IPS DF 6.9 (cell line): ENCODE measurements around the gene BCR.
"Not testable (repeated sequence)": the region's sequence is repeated elsewhere in the genome, so short reads cannot be mapped to it uniquely, and the experiment has no call there.

Source experiments
- DNase-seq: peaks from one replicate; pipeline ENCODE4 v3.0.0-alpha.2; 2013; ENCODE audit warnings: low read depth, low spot score
- H3K27ac ChIP-seq: one replicate; pipeline ENCODE4 v1.5.1; 2013; ENCODE audit warnings: low read length, control low read depth
- H3K27me3 ChIP-seq: 2 replicates; pipeline ENCODE4 v1.6.1; 2013; ENCODE audit warnings: mild to moderate bottlenecking, low read length; ENCODE audit not compliant: control insufficient read depth, insufficient read depth
- H3K36me3 ChIP-seq: 2 replicates; pipeline ENCODE4 v1.6.1; 2013; ENCODE audit warnings: low read length; ENCODE audit not compliant: control insufficient read depth, insufficient read depth
- H3K4me1 ChIP-seq: 2 replicates; pipeline ENCODE4 v1.6.1; 2013; ENCODE audit warnings: low read length; ENCODE audit not compliant: control insufficient read depth, insufficient read depth
- H3K4me3 ChIP-seq: 2 replicates; pipeline ENCODE4 v1.5.1; 2013; ENCODE audit warnings: mild to moderate bottlenecking, low read length
- H3K9me3 ChIP-seq: 2 replicates; pipeline ENCODE4 v1.6.1; 2013; ENCODE audit warnings: low read length, inconsistent platforms; ENCODE audit not compliant: control insufficient read depth, insufficient read depth
- WGBS: extraction: QIAGEN DNeasy Blood & Tissue Kit; methylation state at CpG from one replicate; pipeline ENCODE4 v1.1.7; 2013; ENCODE audit warnings: mixed read lengths, missing lambda C conversion rate; ENCODE audit not compliant: insufficient read length, insufficient coverage; 5-methylcytosine and 5-hydroxymethylcytosine counted together

BCR gene

GRCh38 chr22:23311635-23312420 is 131.5 kb downstream of the BCR start:
- not testable (repeated sequence) for H3K4me3 ChIP-seq, DNase-seq, H3K9me3 ChIP-seq, H3K4me1 ChIP-seq, H3K27ac ChIP-seq, H3K27me3 ChIP-seq
- peaks cover 14% of the 10 kb centered on the region for H3K36me3 ChIP-seq
- WGBS: no CpG with 5 or more reads among the region's 18 CpGs

GRCh38 chr22:23313791-23314567 is 133.7 kb downstream of the BCR start:
- peaks cover 14% of the 10 kb centered on the region for H3K36me3 ChIP-seq
- H3K9me3 ChIP-seq: no peaks in the 10 kb centered on the region
- no peak overlapping the region for H3K4me3 ChIP-seq
- no peaks in the 10 kb centered on the region for H3K27me3 ChIP-seq
- DNase-seq: no peak
- H3K4me1 ChIP-seq: no peaks in the 10 kb centered on the region; the same call in 1 of the 2 replicates
- no peak overlapping the region for H3K27ac ChIP-seq
- WGBS: no CpG with 5 or more reads among the region's 14 CpGs

DNA sequence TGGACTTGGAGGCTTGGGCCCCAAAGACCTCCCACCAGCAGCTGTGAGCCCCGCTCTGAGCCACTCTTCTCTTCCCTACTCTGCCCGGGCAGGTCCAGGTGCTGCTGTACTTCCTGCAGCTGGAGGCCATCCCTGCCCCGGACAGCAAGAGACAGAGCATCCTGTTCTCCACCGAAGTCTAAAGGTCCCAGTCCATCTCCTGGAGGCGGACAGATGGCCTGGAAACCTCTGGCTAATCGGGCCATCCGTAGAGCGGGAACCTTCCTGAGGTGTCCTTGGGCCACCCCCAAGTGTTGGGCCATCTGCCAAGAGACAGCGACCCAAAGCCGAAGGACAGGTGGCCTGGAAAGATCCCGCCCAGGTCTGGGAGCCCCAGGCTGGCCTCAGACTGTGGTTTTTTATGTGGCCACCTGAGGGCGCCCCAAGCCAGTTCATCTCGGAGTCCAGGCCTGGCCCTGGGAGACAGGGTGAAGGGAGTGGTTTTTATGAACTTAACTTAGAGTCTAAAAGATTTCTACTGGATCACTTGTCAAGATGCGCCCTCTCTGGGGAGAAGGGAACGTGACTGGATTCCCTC is 135.1 kb downstream of the BCR start:
- Histone ChIP-seq H3K4me1 (no peaks in the 10 kb centered on the region; the same call in 1 of the 2 replicates), H3K9me3 (no peaks in the 10 kb centered on the region), H3K36me3 (peaks cover 14% of the 10 kb centered on the region), H3K27me3 (no peaks in the 10 kb centered on the region), H3K27ac (no peak overlapping the region), H3K4me3 (no peak overlapping the region)
- no peak for DNase-seq
- no CpG with 5 or more reads among the region's 15 CpGs for WGBS

- not testable (repeated sequence) for DNase-seq, H3K4me3 ChIP-seq, H3K9me3 ChIP-seq, H3K4me1 ChIP-seq, H3K27me3 ChIP-seq, H3K27ac ChIP-seq
- no CpG with 5 or more reads among the region's 11 CpGs for WGBS
- peaks cover 14% of the 10 kb centered on the region for H3K36me3 ChIP-seq
These were observed 136.3 kb downstream of the BCR start for GRCh38 chr22:23316596-23316995.

DNA sequence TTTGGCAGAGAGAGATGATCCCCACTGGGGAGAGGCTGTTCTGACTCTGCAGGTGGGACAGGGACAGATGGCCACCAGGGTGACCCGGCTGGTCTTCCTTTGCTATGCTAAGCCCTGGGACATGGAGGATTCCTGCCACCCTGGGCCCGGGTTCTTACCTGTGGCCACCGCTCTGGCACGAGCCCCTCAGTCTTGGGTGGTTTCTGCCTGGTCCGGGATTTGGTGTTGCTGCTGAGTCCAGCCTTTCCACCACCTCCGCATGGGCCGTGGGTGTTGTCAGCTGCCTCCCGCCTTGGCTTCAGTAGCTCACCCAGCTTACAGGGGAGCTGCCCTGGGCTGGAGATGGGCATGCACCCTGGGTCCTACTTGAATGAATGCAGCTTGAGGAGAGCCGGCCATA is 138.0 kb downstream of the BCR start:
- not testable (repeated sequence) for H3K4me3 ChIP-seq, DNase-seq, H3K27ac ChIP-seq, H3K27me3 ChIP-seq, H3K9me3 ChIP-seq, H3K4me1 ChIP-seq
- peaks cover 10% of the 10 kb centered on the region for H3K36me3 ChIP-seq
- no CpG with 5 or more reads among the region's 9 CpGs for WGBS

GRCh38 chr22:23322497-23323080 is 142.3 kb downstream of the BCR start:
- H3K4me1 ChIP-seq, H3K36me3 ChIP-seq, H3K4me3 ChIP-seq, H3K27ac ChIP-seq, DNase-seq, H3K27me3 ChIP-seq, H3K9me3 ChIP-seq: not testable (repeated sequence)
- WGBS: no CpG with 5 or more reads among the region's 19 CpGs

DNA sequence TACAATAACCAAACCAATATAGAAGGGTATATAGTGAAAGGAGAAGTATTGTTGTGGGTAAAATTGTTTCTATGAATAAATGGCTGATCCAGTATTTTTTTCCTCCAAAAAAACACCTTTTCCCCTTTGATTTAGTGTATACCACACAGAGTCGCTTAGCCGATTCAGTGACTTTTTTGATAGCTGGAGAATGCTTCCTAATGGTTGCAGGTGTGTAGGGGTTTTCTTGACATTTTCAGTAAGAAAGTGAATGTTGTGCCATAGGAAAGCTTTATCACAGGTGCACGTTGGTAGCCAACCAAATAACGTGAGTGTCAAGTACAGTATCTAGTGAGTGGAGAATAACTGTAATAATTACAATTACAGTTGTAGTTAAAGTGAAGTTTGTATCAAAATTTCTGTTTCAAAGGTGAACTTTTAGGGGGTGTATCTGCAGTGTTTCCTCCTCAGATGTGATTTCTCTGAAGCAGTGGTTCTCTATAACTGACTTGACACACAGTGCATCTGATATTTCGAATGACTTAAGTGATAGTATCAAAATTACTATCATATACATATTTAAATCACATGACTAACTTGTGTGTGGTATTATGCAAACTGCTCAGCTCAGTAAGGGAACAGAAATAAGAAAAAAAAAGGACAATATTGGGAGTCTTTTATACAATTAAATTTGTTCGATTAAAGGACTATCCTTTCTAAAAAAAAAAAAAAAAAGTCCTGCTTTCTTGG is 143.8 kb downstream of the BCR start:
- not testable (repeated sequence) for H3K4me1 ChIP-seq, H3K9me3 ChIP-seq, H3K36me3 ChIP-seq, DNase-seq, H3K27ac ChIP-seq, H3K27me3 ChIP-seq, H3K4me3 ChIP-seq
- WGBS: no CpG with 5 or more reads among the region's 6 CpGs

GRCh38 chr22:23325183-23325582 is 144.9 kb downstream of the BCR start:
- H3K4me1 ChIP-seq: no peaks in the 10 kb centered on the region
- H3K36me3 ChIP-seq: no peaks in the 10 kb centered on the region
- no peak overlapping the region for H3K4me3 ChIP-seq
- H3K9me3 ChIP-seq: no peaks in the 10 kb centered on the region
- H3K27ac ChIP-seq: no peak overlapping the region
- DNase-seq: no peak
- no CpG with 5 or more reads among the region's 6 CpGs for WGBS
- no peaks in the 10 kb centered on the region for H3K27me3 ChIP-seq

- H3K36me3 ChIP-seq, H3K27me3 ChIP-seq, H3K9me3 ChIP-seq, H3K27ac ChIP-seq, H3K4me1 ChIP-seq, DNase-seq, H3K4me3 ChIP-seq: not testable (repeated sequence)
These were observed 153.5 kb downstream of the BCR start for GRCh38 chr22:23333822-23334221.

DNA sequence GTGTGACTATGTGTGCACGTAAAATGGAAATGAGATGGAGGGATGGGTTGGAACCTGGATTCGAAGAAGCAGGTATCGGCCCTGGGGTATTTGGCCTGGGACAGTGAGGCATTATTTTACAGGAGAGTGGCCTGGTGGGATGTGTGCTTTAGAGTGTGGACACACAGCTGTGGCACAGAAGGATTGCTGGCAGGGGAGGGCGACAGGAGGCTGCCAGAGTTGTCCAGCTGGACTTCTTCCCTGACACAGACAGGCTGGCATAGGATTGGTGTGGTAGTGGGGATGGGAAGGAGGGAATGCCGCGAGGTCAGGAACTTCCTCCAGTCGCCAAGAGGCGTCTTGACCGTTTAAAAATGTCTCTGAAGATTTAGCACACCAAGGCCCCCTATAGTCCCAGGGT is 157.4 kb downstream of the BCR start:
- H3K36me3 ChIP-seq, H3K27ac ChIP-seq, H3K4me1 ChIP-seq, H3K9me3 ChIP-seq, DNase-seq, H3K4me3 ChIP-seq, H3K27me3 ChIP-seq: not testable (repeated sequence)
- no CpG with 5 or more reads among the region's 9 CpGs for WGBS
